Measurements from ENCODE around the gene SMAD1.

DNA sequence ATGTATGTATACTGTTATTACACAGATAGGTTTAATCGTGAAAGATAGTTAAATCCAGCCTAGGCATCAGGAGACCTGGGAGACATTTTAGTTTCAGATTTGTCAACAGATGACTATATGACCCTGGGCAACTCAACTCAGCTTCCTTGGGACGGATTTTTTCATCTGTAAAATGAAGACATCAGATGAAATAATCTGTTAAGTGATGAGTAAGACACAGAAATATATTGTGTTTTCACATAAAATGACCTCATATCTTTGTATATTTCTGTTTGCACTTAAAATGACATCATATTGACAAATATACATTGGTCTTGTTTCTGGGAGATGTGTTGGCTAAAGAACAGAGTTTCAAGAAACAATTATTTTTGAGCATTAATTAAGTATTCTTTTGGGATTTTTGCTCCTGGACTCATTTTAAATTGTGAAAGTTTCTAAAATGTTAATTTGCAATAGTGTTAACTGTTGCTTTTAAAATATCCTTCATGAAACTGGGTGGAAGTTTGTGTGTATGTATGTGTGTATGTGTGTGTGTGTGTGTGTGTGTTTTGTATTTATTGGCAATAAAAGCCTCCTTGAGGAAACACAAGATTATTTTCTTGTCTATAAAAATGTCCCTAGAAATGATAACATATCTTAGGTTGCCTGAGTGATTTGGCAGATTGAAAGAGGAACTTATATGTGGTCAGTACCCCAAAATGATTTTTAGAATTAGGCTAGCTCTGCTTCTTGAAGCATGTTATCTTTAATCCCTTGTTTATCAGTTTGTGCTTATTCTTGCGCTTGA is 108.5 kb downstream of the SMAD1 start:
- TF ChIP-seq, protein P1, sequence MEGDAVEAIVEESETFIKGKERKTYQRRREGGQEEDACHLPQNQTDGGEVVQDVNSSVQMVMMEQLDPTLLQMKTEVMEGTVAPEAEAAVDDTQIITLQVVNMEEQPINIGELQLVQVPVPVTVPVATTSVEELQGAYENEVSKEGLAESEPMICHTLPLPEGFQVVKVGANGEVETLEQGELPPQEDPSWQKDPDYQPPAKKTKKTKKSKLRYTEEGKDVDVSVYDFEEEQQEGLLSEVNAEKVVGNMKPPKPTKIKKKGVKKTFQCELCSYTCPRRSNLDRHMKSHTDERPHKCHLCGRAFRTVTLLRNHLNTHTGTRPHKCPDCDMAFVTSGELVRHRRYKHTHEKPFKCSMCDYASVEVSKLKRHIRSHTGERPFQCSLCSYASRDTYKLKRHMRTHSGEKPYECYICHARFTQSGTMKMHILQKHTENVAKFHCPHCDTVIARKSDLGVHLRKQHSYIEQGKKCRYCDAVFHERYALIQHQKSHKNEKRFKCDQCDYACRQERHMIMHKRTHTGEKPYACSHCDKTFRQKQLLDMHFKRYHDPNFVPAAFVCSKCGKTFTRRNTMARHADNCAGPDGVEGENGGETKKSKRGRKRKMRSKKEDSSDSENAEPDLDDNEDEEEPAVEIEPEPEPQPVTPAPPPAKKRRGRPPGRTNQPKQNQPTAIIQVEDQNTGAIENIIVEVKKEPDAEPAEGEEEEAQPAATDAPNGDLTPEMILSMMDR (IDR thresholded peaks at IDR 0.05; ENCODE audit: low read depth, low read length): no peak
- no peak for TF ChIP-seq EZH2phosphoT487 (IDR thresholded peaks at IDR 0.05; ENCODE audit: low read depth)
